ENCODE data around the gene POLE.

The POLE gene, protein sequence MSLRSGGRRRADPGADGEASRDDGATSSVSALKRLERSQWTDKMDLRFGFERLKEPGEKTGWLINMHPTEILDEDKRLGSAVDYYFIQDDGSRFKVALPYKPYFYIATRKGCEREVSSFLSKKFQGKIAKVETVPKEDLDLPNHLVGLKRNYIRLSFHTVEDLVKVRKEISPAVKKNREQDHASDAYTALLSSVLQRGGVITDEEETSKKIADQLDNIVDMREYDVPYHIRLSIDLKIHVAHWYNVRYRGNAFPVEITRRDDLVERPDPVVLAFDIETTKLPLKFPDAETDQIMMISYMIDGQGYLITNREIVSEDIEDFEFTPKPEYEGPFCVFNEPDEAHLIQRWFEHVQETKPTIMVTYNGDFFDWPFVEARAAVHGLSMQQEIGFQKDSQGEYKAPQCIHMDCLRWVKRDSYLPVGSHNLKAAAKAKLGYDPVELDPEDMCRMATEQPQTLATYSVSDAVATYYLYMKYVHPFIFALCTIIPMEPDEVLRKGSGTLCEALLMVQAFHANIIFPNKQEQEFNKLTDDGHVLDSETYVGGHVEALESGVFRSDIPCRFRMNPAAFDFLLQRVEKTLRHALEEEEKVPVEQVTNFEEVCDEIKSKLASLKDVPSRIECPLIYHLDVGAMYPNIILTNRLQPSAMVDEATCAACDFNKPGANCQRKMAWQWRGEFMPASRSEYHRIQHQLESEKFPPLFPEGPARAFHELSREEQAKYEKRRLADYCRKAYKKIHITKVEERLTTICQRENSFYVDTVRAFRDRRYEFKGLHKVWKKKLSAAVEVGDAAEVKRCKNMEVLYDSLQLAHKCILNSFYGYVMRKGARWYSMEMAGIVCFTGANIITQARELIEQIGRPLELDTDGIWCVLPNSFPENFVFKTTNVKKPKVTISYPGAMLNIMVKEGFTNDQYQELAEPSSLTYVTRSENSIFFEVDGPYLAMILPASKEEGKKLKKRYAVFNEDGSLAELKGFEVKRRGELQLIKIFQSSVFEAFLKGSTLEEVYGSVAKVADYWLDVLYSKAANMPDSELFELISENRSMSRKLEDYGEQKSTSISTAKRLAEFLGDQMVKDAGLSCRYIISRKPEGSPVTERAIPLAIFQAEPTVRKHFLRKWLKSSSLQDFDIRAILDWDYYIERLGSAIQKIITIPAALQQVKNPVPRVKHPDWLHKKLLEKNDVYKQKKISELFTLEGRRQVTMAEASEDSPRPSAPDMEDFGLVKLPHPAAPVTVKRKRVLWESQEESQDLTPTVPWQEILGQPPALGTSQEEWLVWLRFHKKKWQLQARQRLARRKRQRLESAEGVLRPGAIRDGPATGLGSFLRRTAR (N-terminal part only)

DNA sequence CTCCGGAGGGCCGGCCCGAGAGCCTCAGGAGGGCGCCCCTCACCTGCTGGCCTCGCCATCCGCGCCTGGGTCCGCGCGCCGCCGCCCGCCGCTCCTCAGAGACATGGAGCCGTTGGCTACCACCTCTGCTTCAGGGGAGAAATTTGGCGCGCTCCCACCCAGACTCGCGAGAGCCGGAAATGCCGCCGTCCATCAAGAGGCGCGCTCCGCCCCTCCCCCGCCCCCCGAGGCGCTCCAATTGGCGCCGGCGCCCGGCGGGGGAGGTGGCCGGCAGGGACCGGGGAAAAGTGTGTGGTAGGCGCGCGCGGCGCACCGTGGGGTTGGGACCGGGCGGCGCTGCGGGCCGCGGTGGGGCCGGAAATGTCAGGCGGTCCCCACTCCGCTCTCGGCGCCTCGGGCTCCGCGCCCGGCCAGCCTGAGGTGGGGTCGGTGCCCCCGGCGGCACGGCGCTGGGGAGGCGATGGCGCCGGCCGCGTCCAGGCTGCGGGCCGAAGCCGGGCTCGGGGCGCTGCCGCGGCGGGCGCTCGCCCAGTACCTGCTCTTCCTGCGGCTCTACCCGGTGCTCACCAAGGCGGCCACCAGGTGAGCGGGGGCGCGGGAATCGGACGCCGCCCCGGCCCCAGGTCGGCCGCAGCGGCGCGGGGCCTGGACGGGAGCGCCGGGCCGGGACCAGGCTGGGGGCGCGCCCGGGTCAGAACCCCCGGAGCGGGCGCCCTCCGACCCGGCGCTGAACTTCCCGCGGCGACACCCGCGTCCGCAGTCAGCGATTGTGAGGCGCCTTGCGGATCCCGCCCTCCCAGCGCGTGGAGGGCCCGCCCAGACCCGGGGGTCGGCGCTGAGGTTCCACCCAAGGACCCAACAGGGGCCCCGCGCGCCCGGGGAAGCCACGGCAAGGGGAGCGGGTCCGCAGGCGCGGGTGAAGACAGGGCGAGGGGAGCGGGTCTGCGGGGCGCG is at the start of gene POLE, which contains the start of gene PXMP2:
POLE (minus strand) TSS at position 132 of the 954 bp plus-strand sequence; CDS start at position 105, 27 bp downstream.
PXMP2 (plus strand) TSS at position 377 of the 954 bp plus-strand sequence; CDS start at position 461, 84 bp downstream.
- DNase-seq (ENCODE audit: low read depth) = peak; percentile 88
- TF ChIP-seq, protein P1, sequence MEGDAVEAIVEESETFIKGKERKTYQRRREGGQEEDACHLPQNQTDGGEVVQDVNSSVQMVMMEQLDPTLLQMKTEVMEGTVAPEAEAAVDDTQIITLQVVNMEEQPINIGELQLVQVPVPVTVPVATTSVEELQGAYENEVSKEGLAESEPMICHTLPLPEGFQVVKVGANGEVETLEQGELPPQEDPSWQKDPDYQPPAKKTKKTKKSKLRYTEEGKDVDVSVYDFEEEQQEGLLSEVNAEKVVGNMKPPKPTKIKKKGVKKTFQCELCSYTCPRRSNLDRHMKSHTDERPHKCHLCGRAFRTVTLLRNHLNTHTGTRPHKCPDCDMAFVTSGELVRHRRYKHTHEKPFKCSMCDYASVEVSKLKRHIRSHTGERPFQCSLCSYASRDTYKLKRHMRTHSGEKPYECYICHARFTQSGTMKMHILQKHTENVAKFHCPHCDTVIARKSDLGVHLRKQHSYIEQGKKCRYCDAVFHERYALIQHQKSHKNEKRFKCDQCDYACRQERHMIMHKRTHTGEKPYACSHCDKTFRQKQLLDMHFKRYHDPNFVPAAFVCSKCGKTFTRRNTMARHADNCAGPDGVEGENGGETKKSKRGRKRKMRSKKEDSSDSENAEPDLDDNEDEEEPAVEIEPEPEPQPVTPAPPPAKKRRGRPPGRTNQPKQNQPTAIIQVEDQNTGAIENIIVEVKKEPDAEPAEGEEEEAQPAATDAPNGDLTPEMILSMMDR (conservative IDR thresholded peaks at IDR 0.05; ENCODE audit: control insufficient read depth, insufficient read depth, low read depth, low read length) = no peak
- peak within 1 kb of the TSS; percentile 55 for H3K4me3 ChIP-seq (ENCODE audit: control insufficient read depth, low read depth, low read length)

DNA sequence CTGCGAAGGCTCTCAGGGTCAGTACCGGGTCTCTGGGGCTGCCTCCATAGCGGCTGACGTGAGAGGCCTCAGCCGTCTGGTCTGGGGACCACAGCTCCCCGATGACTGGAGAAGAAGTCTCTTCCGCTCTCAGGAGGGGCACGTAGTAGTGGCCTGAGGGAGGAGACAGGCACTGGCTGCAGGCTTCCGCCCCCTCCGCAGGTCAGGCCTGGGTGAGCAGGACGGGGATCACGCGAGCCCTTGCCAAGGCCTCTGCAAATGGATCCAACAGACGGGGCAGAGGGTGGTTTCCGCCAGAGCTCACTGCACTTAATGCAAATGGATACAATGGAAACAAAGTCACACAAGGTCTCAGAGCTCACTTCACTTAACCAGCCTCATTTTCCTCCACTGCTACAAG is 49.8 kb upstream of the POLE start:
- H3K4me3 ChIP-seq (ENCODE audit: control insufficient read depth, low read depth, low read length) = no peak overlapping the region
- DNase-seq (ENCODE audit: low read depth) = no peak
- TF ChIP-seq, protein P1 (conservative IDR thresholded peaks at IDR 0.05; ENCODE audit: control insufficient read depth, insufficient read depth, low read depth, low read length) = no peak

DNA sequence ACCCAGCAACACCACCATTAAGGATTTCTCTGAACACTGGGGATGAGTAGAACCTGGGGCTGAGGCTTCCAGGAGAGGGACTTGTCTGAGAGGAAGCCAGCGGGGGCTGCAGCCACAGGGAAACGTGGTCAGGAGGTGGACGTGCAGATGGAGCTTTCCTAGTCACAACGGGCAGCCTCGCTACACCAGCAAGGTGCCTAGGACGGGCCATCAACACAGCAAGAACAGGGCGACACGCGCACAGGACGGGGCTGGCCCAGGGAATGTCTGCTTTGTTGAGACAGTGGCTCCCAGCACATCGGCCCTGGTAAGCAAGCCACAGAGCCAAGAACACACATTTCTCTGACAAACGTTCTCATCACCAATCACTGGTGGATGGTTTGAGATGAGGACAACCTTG is 49.2 kb upstream of the POLE start:
- TF ChIP-seq, protein P1 (conservative IDR thresholded peaks at IDR 0.05; ENCODE audit: control insufficient read depth, insufficient read depth, low read depth, low read length) = no peak
- no peak overlapping the region for H3K4me3 ChIP-seq (ENCODE audit: control insufficient read depth, low read depth, low read length)
- no peak for DNase-seq (ENCODE audit: low read depth)

DNA sequence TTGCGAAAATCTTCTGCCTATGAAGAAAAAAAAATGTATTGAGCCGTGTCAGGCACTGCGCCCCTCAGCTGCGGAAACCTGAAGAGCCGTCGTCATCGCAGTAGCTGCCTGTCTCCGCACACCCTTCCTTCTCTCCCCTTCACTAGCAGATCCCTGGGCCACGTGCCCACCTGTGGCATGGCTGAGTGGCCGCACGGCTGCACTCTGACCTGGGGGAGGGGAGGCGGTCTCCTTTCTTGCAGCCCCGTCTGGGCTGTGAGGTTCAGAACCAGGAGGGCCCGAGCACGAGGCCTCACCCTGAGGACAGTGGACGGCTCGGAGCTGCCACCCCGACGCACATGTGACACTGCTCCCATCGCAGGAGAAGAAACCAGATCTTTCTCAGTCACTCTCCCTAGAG is 48.4 kb upstream of the POLE start:
- no peak for DNase-seq (ENCODE audit: low read depth)

DNA sequence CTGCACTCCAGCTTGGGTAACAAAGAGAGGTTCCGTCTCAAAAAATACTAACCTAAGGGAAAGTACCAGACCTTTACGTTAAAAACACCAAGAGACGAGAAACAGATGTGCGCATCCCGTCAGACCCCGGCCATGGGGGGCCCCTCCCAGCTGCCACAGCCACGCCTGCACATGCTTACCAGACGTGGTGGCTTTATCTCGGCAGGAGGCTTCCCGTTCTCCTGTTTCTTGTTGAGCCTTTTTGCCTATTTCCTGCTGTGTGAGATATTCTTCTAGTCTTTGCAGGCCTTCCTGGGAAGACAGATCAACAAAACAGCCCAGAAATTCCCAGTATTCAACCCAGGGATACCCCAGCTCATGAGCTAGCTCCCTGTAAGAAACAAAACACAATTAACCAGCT is 47.1 kb upstream of the POLE start:
- H3K4me3 ChIP-seq (ENCODE audit: control insufficient read depth, low read depth, low read length) = no peak overlapping the region
- TF ChIP-seq, protein P1 (conservative IDR thresholded peaks at IDR 0.05; ENCODE audit: control insufficient read depth, insufficient read depth, low read depth, low read length) = no peak
- DNase-seq (ENCODE audit: low read depth) = no peak

More for the DNA sequence above, 48.4 kb upstream of the POLE start:
- no peak overlapping the region for H3K4me3 ChIP-seq (ENCODE audit: control insufficient read depth, low read depth, low read length)
- TF ChIP-seq, protein P1 (conservative IDR thresholded peaks at IDR 0.05; ENCODE audit: control insufficient read depth, insufficient read depth, low read depth, low read length) = no peak

All from fibroblast of mammary gland (primary cell).